Stimulated activated CD8-positive, alpha-beta memory T cell treated with anti-CD3 and anti-CD28 coated beads, Interleukin-4, amount 100 ng/mL, for 1 hour (primary cell): Measurements from ENCODE around the gene LINC01488.

Experiments used
- DNase-seq, 2 donors: peaks; one replicate each; pipeline ENCODE4 v3.0.0-alpha.2; 2020; ENCODE audit warnings: low read depth in 2 of 2, low spot score in 1 of 2

LINC01488 gene

DNA sequence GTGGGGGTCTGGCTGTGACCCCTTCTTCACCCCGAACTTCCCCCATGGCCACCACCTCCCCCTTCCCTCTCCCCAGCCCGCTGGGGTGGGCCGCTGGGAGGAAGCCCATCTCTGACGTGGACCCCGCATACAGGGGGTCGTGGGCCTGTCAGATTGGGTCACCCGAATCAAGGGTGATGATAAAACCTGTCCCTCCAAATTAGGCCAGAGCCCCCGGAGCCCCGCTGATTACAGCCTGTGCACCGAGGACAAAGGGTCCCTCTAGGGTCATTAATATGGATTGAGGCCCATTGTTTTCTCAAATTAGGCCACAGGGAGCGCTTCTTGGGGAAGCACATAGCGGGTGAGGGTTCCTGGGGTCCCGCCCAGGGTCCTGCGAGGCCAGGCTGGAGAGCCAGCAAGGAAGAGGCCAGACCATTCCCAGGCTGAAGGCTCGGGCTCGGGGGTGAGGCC is 4.9 kb upstream of the LINC01488 start:
- no peak for DNase-seq

DNA sequence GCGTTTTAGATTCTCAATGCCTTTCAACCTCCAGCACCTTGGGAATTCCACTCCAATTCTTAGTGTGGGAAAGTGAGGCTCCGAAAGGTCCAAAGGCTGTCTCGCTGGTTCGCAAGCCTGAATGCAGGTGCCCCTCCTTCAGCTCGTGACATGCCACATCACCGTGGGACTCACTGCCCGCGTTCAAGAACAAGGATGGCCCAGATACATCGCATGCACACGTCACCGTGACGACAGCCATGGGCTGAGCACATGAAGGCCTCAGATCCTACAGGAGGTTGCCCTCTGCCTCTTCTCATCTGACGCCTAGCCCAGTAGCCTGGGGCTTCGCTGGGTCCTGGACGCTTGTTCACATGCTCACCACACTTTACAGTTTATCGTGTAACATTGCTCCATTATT is 4.4 kb upstream of the LINC01488 start:
- DNase-seq, result no peak

DNA sequence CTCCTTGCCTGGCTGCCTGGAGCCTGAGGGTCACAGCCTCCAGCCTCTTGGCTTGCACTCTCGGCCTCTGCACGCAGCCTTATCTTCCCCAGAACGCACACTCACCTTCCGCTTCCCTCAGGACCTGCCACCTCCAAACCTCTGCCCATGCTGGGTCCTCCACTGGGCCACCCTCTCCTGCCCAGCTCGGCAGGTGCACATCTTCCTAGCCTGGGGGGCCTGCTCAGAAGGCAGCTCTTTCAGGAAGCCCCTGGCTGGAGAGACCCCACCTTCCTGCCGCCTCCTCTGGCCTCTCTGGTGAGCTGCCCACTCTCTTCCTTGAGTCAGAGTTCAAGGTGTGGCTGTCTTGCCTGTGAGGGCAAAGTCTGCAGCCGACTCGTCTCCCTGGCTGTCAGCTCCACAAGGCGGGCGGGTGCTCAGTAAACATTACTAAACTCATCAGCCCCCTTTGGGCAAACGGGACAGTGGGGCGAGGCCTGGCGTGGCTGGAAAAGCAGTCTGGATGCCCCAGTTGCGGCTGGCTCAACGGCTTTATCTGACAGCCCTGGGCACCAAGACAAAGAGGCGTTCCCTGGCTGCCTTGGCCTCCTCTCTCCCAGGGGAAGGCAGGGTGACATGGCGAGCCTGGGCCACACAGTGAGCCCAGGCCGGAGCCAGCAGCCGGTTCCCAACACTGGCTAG is 1.7 kb upstream of the LINC01488 start:
- DNase-seq, result no peak

DNA sequence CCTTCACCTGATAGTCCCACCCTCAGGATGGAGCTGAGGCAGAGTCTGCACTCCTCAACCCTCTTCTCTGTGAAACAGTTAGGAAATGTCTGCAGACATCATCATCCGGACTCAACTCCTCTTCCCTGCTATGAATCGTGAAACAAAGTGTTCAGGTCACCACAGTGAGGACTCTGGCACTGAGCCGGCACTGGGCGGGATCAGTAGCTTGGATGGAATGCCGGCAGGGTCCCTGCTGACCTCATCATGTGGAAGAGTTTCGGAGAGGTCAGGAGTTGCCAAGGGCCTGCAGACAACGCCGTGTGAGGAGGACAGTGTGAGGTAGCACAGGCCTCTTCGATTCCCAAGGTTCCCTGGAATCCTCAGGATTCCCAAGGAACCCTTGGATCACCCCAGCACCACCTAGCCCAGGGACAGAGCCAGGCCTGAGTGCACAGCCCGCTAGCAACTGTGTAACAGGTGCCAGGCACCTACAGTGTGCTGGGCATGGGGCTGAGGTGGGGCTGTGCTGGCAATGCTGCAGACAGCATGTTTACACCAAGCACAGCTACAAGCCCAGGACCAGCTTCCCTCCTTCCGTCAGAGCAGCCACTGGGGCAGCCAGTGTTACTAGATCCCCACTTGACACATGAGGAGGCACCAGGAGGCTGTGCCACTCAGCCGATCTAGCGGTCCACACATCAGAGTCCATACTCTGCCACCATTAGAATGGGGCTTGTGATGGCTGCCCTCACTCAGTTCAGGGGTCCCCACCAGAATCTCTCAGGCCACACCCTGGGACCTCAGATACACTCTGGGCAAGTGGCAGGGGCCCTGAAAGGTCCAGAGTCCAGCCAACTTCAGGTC is 693 bp upstream of the LINC01488 start:
- DNase-seq, result no peak

DNA sequence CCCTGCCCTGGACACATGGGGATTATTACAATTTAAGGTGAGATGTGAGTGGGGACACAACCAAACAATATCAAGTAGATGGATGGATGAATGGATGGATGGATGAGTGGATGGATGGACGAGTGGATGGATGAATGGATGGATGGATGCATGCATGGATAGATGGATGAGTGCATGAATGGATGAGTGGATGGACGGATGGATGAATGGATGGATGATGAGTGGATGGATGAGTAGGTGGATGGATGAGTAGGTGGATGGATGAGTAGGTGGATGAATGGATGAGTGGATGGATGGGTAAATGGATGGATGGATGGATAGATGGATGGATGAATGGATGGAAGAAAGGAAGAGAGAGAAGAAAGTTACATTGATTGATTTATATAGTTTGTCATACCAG is 859 bp downstream of the LINC01488 start:
- DNase-seq, result no peak

DNA sequence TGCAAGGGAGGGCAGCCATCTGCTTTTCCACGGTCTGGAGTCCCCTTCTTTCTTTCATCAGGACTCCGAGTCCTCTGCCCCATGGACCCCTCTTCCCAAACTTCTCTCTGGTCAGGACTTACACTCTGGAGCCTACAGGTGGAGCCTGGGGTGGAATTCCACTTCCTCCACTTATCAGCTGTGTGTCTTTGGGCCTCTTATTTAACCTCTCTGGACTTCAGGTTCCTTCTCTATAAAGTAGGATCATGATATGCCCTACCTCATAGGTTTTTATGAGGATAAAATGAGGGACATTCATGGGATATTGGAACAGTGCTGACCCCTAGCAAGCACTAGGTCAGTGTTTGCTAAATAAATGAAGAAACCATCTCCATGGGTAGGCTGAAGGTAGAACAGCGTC is 1.7 kb downstream of the LINC01488 start:
- DNase-seq, result no peak

DNA sequence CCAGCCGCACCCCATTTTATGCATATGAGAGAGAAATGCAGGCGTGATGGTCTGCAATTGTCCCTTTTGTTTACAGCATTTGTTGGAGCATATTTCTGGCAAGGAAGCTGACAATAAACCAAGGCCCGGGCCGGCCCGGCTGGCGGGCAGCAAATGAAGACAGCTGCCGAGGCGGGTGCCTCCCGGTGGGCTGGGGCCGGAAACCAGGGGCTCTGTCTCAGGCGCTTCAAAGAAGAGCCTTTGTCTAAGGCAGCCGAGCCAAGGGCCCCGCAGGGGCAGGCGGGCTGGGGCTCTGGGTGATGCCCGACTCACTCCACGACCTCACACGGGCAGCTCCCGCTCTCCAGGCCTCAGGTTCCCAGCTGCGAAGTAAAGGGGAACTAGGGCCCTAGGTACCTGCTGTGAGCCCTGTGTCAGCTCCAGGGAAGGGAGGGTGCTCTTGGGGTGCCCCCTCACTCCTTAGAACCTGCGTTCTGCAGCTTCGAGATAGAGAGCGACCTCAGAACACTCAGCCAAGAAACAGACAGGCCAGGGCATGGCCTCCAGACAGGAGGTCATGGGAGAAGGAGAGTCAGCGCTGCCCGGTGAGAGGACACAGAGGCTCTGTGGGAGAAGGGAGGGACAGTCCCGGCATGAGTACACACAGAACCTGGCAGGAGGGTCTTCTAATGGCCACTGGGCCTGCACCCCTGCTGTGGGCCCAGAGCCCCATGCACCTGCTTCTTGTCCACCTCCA is 2.4 kb downstream of the LINC01488 start:
- DNase-seq, result no peak

DNA sequence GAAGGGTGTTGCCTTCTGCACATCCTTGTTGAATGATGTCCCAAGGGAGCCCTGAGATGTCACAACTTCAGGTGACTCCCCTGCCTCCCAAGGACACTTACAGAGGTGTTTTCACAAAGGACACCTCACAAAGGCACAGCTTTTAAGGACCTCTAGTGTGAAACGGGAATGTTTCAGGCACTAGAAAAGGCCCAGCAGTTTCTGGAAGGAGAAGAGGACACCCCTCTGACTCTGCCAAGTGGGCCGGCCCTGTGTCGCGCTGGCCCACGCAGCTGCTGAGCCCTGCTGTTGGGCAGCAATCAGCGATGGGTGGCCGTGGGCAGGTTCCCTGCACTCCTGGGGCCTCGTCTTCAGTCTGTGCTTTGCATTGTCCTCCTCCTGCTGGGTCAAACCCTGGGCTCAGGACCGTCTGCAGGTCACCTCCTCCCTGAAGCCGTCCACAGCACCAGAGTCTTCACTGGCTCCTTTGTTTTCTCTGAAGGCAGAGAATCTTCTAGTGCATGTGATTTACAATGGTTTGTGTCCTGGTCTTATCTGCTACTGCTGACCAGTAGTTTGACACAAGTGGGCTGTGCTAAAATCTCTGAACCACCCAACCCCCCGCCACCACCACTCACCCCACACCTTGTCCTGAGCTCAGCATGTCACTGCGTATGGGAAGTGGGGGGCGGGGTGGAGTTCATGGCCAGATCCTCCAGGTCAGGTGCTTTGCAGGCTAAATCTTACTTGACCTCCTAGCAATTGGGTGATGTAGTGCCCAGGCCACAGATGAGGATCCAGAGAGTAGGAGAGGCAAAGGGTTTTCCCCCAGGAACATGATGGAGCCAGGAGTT is 3.2 kb downstream of the LINC01488 start:
- DNase-seq, result no peak

DNA sequence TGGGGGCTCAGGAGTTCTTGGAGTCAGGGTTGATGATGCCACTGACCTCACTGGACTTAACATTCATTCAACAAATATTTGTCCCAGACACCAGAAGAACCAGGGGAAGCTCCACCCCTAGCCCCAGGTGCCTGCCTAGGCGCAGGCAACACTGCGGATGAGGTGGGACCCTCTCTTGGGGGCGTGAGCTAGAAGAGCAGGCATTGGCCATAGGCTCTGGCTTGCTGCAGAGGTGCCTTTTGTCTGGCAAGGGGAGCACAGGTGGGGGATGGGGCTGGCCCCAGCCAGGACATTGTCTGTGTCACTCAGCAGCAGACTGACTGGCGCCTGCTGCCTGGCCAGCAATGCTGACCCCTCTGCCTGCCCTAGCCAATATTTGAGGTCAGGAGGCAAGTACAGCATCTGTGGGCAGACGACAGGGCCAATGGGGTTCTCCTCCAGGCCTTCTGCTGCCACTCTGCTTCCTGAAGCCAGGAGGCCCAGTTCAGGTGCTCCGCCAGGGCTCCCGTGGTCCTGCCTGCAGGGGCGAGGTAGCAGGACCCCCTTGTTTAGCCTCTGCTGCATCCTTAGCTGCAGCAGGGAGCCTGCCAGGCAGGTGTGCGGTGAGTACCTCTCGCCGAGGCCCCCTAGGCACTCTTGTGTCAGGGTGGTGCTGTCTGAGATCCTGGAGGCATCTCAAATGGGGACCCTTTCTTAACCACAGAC is 4.0 kb downstream of the LINC01488 start:
- no peak for DNase-seq

DNA sequence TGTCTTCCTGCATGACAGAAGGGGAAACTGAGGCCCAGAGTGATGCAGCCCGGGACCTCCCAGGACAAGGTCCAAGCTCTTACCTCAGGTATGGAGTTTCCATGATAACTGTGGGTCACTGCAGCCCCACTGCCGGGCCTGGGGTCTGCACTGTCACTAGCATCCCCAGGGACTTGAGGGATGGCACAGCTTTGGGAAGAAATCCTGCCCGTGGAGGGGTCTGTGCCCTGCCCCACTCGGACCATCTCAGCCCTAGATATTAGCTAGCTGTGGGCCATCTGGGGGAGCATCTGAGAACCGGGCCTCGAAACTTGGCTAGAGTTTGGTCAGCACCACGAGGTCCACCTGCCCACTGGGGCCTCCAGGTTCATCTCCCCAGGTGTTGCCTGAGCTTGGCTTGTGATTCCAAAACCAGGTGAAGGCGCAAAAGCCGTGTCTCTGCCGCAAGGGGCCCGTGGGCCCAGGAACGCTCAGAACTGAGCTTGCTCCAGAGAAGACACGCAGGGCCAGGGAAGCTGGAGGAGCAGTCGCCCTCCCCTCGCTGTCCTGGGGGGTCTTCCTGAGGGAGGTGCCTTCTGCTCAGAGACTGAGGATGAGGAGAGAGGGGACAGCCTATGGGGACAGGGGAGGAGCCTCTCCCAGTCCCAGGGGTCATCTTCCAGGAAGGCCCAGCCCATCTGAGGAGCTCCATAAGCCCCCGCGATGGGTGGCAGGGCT is 4.8 kb downstream of the LINC01488 start:
- DNase-seq, result no peak

DNA sequence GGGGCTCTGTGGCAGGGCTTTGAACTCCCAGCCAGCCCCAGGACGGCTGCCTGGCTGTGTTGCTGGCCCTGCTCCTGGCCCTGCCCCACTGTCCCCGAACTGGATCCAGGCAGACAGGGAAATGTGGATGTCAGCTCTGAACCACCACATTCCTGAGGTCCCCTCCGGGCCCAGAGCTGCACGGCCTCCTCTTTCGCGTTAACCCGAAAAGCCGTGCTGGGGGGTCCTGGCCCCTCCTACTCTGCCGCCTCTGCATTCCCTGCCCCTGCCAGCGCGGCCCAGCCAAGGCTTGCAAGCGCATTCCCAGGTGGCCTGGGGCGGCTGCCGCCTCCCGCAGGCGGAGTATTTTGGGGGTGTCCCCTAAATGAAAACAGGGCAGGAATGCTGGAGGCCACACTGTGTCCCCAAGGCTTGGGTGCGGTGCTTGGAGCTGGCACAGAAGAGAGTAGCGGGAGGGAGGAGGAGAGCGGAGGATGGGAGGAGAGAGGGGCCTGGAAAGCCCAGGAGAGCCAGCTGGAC is 5.4 kb downstream of the LINC01488 start:
- DNase-seq, result no peak

DNA sequence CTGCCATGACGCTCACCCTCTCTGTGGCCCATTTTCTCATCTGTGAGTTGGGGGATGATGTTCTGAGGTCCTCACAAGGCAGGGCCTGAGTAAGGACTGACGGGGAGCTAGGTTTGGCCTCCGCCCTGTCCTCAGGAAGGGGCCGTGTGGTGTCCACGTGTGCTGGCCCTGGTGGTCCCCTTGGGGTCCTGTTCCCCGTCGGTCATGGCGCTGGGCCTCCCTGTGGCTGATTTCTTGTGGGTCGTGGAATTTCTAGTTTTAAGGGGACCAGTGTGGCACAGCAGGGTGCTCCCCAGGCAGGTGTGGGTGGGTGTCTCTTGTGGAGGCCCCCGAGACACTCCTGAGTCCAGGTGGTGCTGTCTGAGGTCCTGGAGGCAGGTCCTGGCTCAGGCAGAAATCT is 5.9 kb downstream of the LINC01488 start:
- DNase-seq, result no peak

DNA sequence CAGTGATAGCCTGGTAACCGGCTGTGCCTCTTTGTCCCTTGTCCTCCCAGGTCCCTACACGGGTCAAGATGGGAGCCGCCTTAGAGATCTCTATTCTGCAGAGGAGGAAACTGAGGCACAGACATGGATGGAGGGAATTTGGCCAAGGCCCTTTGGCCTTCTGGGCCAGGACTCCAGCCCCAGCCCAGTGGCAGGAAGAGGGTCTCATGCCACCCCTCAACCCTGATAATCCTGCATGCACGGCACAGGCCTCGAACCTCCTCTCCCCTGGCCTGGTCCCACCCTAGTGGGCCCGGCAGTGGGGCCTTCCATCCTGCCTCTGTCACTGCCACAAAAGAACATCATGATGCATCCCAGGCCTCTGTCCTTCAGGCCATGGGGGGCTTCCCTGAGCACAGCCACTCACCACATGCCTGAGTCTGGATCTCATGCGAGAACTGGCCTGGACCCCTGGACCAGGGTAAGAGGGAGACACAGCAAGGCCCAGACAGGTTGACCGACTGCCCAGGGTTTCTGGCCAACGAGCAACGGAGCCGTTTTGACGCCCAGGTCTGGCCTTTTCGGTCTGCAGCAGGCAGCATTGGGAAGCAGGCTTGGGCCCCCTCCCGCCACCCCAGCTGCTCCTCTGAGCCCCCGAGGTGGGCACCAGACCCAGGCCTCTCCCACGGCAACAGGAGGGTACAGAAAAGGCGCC is 6.5 kb downstream of the LINC01488 start:
- no peak for DNase-seq

DNA sequence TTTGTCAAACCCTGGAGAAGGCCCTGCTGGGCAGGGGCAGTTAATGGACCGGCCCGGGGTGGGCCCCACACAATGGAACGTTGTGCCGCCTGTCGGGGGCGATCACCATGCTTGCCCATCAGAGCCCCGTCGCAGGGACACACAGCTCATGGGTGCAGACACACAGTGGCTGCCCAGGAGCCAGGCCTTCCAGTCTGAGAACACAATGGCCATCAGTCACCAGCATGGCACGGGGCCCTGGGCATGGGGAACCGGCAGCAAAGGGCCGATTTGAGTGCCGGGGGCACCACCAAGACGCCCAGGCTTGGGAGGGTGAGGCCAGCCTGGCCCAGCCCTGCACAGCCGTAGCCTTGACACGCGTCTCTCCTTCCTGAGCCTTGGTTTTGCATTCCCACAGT is 7.1 kb downstream of the LINC01488 start:
- DNase-seq, result no peak

DNA sequence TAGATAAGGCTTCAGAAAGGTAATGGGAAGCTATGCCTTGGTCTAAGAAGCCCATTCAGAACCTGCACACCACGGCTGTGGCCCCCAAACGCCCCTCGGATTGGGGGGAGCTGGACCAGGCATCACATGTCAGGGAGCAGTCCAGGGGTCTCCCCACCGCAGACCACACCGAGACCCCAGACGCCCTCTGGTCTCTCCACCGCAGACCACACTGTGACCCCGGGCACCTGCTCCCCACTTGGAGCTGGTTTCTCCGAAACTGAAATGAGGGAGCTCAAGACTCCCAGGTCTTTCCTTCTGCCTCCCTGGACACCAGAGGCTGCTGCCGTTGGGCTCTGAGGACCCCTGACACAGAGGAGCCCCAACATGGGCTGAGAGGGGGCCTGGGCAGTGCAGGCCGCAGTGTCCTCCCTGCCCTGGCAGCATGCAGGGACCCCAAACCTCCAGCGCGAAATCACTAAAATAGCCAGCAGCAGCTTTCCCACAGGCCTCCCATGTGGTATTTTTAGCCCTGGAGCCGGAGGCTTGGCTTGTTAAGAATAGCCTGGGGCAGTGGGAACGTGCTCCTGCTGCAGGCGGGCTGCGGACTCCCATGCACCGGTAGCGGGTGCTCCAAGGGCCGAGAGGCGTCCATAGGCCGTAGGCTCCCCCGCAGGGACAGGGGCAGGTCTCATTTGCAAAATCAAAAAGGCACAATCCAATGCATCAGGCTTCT is 7.7 kb downstream of the LINC01488 start:
- no peak for DNase-seq

DNA sequence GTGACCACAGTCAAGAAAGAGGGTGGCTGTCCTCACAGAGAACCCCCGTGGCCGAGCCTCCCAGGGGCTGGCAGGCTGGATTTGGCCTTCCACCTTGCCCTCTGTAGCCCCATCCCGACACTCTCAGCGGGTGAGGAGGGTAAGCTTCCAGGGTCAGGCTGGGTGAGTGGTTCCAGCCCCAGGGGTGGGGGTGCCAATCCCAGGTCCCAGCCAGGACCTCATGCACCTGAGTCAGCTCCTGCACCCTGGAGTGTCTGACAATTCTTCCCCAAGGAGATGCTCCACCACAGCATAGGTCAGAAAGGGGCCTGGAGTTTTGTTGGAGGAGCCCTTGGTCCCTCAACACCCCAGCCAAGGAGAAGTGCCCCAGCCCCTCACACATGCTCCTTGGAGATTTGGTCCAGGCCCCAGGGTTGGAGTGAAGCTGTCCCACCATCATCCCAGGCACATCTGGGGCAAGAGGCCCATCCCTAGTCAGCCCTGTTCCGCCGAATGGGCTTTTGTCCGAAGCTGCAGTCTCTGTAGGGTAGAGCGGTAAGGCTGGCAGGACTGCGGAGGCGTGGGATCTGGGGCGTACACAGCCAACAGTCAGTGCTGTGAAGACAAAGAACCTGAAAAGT is 8.4 kb downstream of the LINC01488 start:
- DNase-seq, result no peak

DNA sequence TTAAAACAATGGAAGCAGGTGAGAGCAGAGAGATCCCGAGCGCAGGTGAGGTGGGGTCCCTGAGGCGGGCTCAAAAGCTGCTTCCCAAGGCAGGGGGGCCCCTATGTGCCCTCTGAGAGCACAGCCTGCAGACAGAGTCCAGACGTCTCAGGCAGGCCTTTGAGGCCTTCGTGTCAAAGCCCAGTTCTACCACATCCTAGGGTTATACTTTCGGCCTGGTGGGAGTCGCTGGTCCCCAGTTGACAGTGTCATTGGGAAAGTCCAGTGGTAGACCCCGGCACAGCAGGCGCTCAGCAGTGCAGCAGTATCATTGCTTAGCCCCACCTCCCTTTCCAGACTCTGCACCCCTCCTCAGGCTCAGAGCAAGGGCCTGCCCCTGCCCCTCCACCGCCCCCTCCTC is 9.1 kb downstream of the LINC01488 start:
- no peak for DNase-seq
